GM12892 (cell line): ENCODE measurements around the gene PHLDB3.

Source experiments
- POLR2A ChIP-seq: IDR thresholded peaks from 2 replicates; pipeline ENCODE4 v1.6.1; 2011; ENCODE audit warnings: low read depth, low read length, control low read depth
- POLR2AphosphoS5 ChIP-seq: IDR thresholded peaks from 2 replicates; pipeline ENCODE4 v1.6.1; 2011; ENCODE audit warnings: low read depth, low read length, control low read depth

- TF ChIP-seq POLR2AphosphoS5 (no peak), POLR2A (no peak)
Observed at GRCh38 chr19:43541920-43542650, 37.5 kb upstream of the PHLDB3 start.
